IPS-15b (cell line): ENCODE results near the gene ZNF143.
"Not testable (repeated sequence)": the region's sequence is repeated elsewhere in the genome, so short reads cannot be mapped to it uniquely, and the experiment has no call there.

ENCODE experiments used
- H3K27me3 ChIP-seq: one replicate; pipeline ENCODE4 v1.6.1; 2013; ENCODE audit warnings: low read length; ENCODE audit not compliant: control insufficient read depth, insufficient read depth
- H3K36me3 ChIP-seq: one replicate; pipeline ENCODE4 v1.6.1; 2013; ENCODE audit warnings: low read length; ENCODE audit not compliant: control insufficient read depth, insufficient read depth
- H3K4me1 ChIP-seq: one replicate; pipeline ENCODE4 v1.6.1; 2013; ENCODE audit warnings: mild to moderate bottlenecking, low read length; ENCODE audit not compliant: control insufficient read depth, insufficient read depth
- H3K4me3 ChIP-seq: one replicate; pipeline ENCODE4 v1.5.1; 2013; ENCODE audit warnings: low read depth, low read length
- H3K9ac ChIP-seq: one replicate; pipeline ENCODE4 v1.6.1; 2013; ENCODE audit warnings: low read depth, mild to moderate bottlenecking, low read length
- H3K9me3 ChIP-seq: one replicate; pipeline ENCODE4 v1.6.1; 2013; ENCODE audit warnings: mild to moderate bottlenecking, low read length; ENCODE audit not compliant: control insufficient read depth, insufficient read depth

Gene ZNF143

DNA sequence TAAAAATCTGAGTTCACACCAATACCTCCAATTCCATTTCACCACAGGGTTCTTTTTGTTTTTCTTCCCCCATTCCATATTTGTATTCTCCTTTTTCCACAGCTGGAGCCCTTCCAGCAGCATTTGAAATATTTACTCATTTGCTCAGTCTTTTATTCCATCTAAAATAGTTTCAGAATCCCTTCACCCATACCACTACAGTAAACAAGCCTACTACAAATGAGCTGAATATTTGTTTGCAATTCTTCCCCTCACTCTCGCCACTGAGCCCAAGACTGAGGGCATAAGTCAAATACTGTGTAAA, 46.4 kb downstream of the ZNF143 start:
- Histone ChIP-seq H3K4me1 (peaks cover 13% of the 10 kb centered on the region), H3K36me3 (peaks cover 4% of the 10 kb centered on the region), H3K9ac (no peak overlapping the region), H3K27me3 (no peaks in the 10 kb centered on the region), H3K4me3 (no peak overlapping the region), H3K9me3 (no peaks in the 10 kb centered on the region)

DNA sequence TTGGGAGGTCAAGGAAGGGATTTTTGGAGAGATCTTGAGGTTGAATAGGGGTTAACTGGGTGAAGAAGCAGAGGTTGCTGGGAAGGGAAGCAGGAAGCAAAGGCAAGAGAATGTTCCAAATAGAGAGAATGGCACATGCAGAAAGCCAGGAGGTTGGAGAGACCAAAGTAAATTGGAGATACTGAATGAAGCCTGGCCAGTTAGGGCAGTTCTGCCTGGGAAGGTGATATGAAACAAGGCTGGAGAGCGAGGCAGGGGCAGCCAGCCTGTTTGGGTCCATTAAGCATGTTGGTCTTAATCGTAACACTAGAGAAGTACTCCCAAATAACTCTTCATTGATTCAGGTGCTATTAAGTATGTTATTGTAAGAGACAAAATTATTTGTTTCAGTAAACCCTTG, 48.2 kb downstream of the ZNF143 start:
- H3K4me1 ChIP-seq = peaks cover 13% of the 10 kb centered on the region

DNA sequence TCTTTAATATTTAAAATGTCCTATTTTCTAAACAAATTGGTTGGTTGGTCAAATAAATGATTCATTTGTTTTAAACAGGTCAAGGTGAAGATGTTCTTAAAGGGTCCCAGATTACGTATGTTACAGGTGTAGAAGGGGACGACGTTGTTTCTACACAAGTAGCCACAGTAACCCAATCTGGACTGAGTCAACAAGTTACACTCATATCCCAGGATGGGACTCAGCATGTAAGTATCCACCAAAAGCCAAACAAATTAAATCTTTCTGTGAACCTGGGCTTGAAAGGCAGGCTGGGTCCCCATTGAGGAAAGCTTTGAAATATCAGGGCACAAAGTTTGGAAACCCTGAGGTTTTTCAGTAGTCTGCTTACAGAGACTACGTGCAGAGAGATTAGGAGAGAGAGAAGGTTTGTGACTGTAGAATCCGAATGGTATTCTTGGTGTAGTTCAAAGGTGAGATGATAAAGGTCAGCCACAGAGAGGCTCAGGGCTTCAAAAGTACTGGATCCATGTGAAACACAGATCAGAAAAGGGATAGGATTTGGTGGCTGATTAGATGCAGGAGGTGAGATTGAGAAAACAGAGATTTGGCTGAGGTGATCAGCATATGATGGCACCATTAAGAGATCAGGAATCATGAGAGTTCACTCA, 51.7 kb downstream of the ZNF143 start:
- Histone ChIP-seq H3K9ac (no peak overlapping the region), H3K9me3 (no peaks in the 10 kb centered on the region), H3K27me3 (no peaks in the 10 kb centered on the region), H3K4me3 (no peak overlapping the region), H3K4me1 (peaks cover 6% of the 10 kb centered on the region), H3K36me3 (peaks cover 18% of the 10 kb centered on the region)

More for the DNA sequence above, 48.2 kb downstream of the ZNF143 start:
- Histone ChIP-seq H3K27me3 (no peaks in the 10 kb centered on the region), H3K9ac (no peak overlapping the region), H3K4me3 (no peak overlapping the region), H3K36me3 (peaks cover 12% of the 10 kb centered on the region), H3K9me3 (no peaks in the 10 kb centered on the region)

DNA sequence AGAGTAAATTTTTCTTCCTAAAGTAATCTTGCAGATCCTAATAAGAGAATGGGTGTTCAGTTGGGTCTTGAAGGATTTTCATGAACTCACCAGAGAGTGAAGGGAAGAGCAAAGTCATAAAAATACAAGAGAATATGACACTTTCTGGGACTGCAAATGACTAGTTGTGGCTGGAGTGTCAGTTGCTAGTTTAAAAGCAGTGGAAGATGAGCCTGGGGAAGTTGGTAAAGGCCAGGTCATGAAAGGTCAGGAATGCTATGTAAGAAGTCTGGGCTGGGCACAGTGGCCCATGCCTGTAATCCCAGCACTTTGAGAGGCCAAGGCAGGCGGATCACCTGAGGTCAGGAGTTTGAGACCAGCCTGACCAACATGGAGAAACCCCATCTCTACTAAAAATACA, 53.8 kb downstream of the ZNF143 start:
- not testable (repeated sequence) for H3K9me3 ChIP-seq, H3K4me3 ChIP-seq, H3K27me3 ChIP-seq, H3K4me1 ChIP-seq, H3K9ac ChIP-seq
- H3K36me3 ChIP-seq = peaks cover 18% of the 10 kb centered on the region

GRCh38 chr11:9516113-9516512, 55.3 kb downstream of the ZNF143 start:
- H3K9ac ChIP-seq = no peak overlapping the region
- peaks cover 18% of the 10 kb centered on the region for H3K36me3 ChIP-seq
- H3K4me1 ChIP-seq = peaks cover 2% of the 10 kb centered on the region
- no peak overlapping the region for H3K4me3 ChIP-seq
- no peaks in the 10 kb centered on the region for H3K27me3 ChIP-seq
- no peaks in the 10 kb centered on the region for H3K9me3 ChIP-seq

DNA sequence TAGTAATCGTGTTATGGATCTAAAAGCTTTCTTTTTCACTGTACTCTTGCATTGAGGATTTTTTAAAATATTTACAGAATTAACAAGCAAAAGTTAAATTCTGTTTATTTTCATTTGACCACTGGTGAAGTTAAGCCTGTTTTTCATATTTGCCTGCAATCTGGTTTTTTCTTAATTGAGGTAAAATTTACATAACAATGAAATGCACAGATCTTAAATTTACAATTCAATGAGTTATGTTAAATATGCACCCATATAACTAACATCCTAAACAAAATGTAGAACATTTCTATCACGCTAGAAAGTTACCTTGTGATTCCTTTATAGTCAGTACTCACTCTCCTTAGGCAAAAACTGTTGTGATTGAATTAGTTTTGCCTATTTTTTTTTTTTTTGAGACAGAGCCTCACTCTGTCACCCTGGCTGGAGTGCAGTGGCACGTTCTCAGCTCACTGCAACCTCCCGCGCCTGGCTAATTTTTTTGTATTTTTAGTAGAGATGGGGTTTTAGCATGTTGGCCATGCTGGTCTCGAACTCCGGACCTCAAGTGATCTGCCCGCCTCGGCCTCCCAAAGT, 58.1 kb downstream of the ZNF143 start:
- H3K36me3 ChIP-seq = peaks cover 6% of the 10 kb centered on the region
- peaks cover 2% of the 10 kb centered on the region for H3K4me1 ChIP-seq
- no peaks in the 10 kb centered on the region for H3K9me3 ChIP-seq
- no peak overlapping the region for H3K4me3 ChIP-seq
- no peak overlapping the region for H3K9ac ChIP-seq
- H3K27me3 ChIP-seq = no peaks in the 10 kb centered on the region

GRCh38 chr11:9524001-9524400, 63.2 kb downstream of the ZNF143 start:
- Histone ChIP-seq H3K36me3 (no peaks in the 10 kb centered on the region), H3K4me3 (no peak overlapping the region), H3K9ac (no peak overlapping the region), H3K27me3 (no peaks in the 10 kb centered on the region), H3K4me1 (peaks cover 2% of the 10 kb centered on the region), H3K9me3 (no peaks in the 10 kb centered on the region)

DNA sequence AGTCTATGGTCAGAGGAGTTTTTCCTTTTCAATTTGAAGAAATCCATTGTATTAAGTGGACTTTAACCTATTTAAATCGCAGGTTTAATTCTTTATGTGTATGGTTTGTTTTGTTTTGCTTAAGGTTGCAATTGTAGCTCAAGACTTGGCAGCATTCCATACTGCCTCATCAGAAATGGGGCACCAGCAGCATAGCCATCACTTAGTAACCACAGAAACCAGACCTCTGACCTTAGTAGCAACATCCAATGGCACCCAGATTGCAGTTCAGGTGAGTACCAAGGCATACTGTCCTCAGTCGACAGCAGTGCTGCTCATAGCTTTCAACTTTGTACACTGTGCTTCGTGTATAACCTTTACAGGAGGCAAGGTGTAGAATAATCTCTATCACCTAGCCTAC, 64.3 kb downstream of the ZNF143 start:
- Histone ChIP-seq H3K27me3 (no peaks in the 10 kb centered on the region), H3K9ac (no peak overlapping the region), H3K4me3 (no peak overlapping the region), H3K36me3 (no peaks in the 10 kb centered on the region), H3K9me3 (no peaks in the 10 kb centered on the region), H3K4me1 (peaks cover 5% of the 10 kb centered on the region)

GRCh38 chr11:9527481-9528135, 66.8 kb downstream of the ZNF143 start:
- H3K36me3 ChIP-seq = no peaks in the 10 kb centered on the region
- no peaks in the 10 kb centered on the region for H3K27me3 ChIP-seq
- H3K9me3 ChIP-seq = no peaks in the 10 kb centered on the region
- H3K9ac ChIP-seq = no peak overlapping the region
- no peak overlapping the region for H3K4me3 ChIP-seq
- H3K4me1 ChIP-seq = peaks cover 3% of the 10 kb centered on the region

GRCh38 chr11:9528136-9528501, 67.3 kb downstream of the ZNF143 start:
- Histone ChIP-seq H3K36me3 (no peaks in the 10 kb centered on the region), H3K4me1 (peaks cover 4% of the 10 kb centered on the region), H3K9me3 (no peaks in the 10 kb centered on the region), H3K9ac (no peak overlapping the region), H3K27me3 (no peaks in the 10 kb centered on the region), H3K4me3 (no peak overlapping the region)

DNA sequence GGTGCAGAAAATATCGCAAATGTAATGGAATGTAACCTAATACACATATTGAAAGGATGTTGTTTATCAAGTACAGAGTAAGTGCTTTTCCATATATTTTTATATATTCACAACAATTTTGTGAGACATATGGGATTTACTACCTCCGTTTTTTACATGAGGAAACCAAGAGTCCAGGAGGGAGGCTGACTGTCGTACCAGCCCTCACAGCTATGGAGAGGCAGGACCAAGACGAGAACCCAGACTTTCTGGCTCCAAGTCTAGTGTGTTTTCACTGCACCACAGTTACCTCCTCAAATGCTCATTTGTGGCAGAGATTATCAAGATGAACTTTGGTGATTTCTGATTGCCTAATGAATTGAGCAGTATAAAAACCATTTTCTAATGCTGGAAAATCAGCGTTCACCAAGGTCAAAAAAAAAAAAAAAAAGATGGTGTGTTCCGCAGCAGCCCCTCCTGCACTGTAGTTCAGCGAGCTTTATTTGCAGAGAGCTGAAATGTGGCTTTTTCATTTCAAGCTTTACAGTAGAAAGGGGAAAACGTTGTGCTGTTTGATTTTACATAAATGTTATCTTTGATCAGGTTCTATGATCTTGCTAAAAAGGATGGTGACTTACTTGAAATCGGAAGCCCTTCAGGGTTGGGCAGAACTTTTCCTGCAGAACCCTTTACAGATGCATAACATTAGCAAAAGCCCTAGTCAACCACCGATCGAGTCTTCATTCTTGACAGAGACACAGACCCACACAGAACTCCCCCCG, 67.9 kb downstream of the ZNF143 start:
- Histone ChIP-seq H3K9me3 (no peaks in the 10 kb centered on the region), H3K27me3 (no peaks in the 10 kb centered on the region), H3K4me3 (no peak overlapping the region), H3K4me1 (peaks cover 10% of the 10 kb centered on the region), H3K9ac (no peak overlapping the region), H3K36me3 (no peaks in the 10 kb centered on the region)

DNA sequence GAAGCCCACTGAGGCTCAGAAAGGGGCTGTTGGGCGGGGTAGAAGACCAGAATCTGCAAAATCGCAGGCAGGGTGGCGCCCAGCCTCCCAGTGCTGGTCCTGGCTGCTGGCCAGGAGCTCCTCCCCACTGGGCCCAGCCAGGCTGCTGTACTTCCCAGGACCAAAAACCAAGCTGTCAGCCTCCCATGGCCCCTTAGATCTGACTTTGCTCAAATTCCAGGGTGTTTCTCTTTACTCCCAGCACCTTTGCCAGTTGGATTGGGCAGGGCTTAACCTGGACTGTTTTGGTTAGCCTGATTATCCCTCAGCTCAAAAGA, 68.5 kb downstream of the ZNF143 start:
- no peaks in the 10 kb centered on the region for H3K36me3 ChIP-seq
- peaks cover 15% of the 10 kb centered on the region for H3K4me1 ChIP-seq
- no peaks in the 10 kb centered on the region for H3K9me3 ChIP-seq
- no peak overlapping the region for H3K4me3 ChIP-seq
- no peaks in the 10 kb centered on the region for H3K27me3 ChIP-seq
- no peak overlapping the region for H3K9ac ChIP-seq
